Measurements from ENCODE around the gene PIP4K2A.

DNA sequence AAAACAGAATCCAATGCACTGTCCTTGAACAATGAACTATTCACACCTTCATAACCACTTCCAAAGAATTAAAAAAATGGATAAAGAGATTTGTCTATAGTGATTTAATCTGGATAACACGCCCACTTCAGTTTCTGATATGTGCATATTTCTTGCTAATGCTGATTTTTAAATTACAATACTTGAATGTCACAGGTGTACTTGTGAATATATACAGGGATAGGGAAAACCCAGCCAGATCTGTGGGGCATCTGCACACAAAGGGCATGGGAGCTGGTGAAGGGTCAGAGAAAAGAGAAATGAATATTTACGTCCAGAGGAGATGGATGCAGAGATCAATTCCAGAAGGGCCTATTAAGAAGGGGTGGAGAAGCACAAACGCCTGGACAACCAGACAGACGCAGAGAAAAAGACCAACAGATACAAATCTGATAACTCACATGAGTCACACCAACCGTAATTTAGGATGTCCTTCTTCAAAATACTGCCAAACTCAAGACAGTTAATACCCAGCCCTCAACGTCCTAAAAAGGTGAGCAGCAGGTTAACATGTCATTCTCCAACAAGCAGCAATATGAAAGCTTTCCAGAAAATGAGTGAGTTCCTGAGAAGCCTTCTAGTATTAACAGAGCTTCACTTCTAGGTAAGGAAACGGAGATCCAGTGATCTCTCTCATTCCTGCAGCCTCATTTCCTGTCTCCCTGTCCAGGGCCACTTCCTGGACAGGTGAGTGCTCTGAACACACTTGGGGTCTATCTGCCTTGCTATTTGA is 41.9 kb downstream of the PIP4K2A start:
- TF ChIP-seq, protein P1, sequence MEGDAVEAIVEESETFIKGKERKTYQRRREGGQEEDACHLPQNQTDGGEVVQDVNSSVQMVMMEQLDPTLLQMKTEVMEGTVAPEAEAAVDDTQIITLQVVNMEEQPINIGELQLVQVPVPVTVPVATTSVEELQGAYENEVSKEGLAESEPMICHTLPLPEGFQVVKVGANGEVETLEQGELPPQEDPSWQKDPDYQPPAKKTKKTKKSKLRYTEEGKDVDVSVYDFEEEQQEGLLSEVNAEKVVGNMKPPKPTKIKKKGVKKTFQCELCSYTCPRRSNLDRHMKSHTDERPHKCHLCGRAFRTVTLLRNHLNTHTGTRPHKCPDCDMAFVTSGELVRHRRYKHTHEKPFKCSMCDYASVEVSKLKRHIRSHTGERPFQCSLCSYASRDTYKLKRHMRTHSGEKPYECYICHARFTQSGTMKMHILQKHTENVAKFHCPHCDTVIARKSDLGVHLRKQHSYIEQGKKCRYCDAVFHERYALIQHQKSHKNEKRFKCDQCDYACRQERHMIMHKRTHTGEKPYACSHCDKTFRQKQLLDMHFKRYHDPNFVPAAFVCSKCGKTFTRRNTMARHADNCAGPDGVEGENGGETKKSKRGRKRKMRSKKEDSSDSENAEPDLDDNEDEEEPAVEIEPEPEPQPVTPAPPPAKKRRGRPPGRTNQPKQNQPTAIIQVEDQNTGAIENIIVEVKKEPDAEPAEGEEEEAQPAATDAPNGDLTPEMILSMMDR (conservative IDR thresholded peaks at IDR 0.05; ENCODE audit: low read length): no peak
- no peak for TF ChIP-seq EZH2phosphoT487 (IDR thresholded peaks at IDR 0.05; ENCODE audit: borderline replicate concordance)

Data from Loucy (cell line).